Gastrocnemius medialis (tissue), 4 donors: ENCODE results near the gene SRSF4.

Source experiments
- POLR2A ChIP-seq, 2 donors: fragments of 450-650 bp; IDR thresholded peaks; one replicate each; pipeline ENCODE4 v1.6.1; 2017; ENCODE audit warnings: antibody characterized with exemption in 2 of 2, mild to moderate bottlenecking in 2 of 2, moderate library complexity in 2 of 2
- TF ChIP-seq, protein P1 (sequence below), 5 experiments: fragments of 450-650 bp in 3 of 5; fragments of 200-600 bp in 2 of 5; sonication (generic) in 2 of 5; IDR thresholded peaks in 4 of 5; conservative IDR thresholded peaks in 1 of 5; 1 replicate in 4 of 5; 2 replicates in 1 of 5; pipeline ENCODE4 v1.5.1; 2016 to 2019; ENCODE audit warnings: antibody characterized with exemption in 5 of 5, mild to moderate bottlenecking in 3 of 5, moderate library complexity in 3 of 5

DNA sequence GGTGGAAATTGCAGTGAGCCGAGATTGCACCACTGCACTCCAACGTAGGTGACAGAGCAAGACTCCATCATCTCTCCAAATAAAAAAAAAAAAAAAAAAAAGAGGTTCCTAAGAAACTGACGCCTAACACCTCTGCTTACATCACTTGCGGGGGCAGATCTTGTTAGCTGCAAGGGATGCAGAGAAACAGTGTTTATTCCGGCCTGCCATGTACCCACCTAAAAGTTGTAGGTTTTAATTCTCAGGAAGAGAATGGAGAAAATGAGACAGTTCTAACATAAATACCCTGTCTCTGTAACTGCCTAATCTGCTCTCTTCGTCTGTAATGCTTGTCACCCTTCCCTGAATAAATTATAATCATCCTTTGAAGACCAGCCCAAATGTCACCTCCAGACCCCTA lies 9.0 kb upstream of the SRSF4 start:
- TF ChIP-seq, protein P1, sequence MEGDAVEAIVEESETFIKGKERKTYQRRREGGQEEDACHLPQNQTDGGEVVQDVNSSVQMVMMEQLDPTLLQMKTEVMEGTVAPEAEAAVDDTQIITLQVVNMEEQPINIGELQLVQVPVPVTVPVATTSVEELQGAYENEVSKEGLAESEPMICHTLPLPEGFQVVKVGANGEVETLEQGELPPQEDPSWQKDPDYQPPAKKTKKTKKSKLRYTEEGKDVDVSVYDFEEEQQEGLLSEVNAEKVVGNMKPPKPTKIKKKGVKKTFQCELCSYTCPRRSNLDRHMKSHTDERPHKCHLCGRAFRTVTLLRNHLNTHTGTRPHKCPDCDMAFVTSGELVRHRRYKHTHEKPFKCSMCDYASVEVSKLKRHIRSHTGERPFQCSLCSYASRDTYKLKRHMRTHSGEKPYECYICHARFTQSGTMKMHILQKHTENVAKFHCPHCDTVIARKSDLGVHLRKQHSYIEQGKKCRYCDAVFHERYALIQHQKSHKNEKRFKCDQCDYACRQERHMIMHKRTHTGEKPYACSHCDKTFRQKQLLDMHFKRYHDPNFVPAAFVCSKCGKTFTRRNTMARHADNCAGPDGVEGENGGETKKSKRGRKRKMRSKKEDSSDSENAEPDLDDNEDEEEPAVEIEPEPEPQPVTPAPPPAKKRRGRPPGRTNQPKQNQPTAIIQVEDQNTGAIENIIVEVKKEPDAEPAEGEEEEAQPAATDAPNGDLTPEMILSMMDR (IDR thresholded peaks at IDR 0.05 in 4 of 5, conservative IDR thresholded peaks at IDR 0.05 in 1 of 5) = no peak
- no peak for TF ChIP-seq POLR2A (IDR thresholded peaks at IDR 0.05)
